Liver (tissue), 3 donors: ENCODE results near the gene ZP4.

Experiments used
- ATF3 ChIP-seq: IDR thresholded peaks from 2 replicates; pipeline ENCODE4 v1.6.1; 2016; ENCODE audit warnings: antibody characterized with exemption
- CTCF ChIP-seq: fragments of 150-350 bp; IDR thresholded peaks from 2 replicates; pipeline ENCODE4 v1.5.1; 2017; ENCODE audit warnings: improper control_type of control experiment, low read depth, low read length; ENCODE audit not compliant: missing input control
- EGR1 ChIP-seq, 2 donors: IDR thresholded peaks; 2 replicates each; pipeline ENCODE4 v1.6.1; 2016 to 2018; ENCODE audit warnings: antibody characterized with exemption in 2 of 2, low read depth in 2 of 2
- FOXA1 ChIP-seq: IDR thresholded peaks from 2 replicates; pipeline ENCODE4 v1.6.1; 2016; ENCODE audit warnings: antibody characterized with exemption
- GABPA ChIP-seq, 2 donors: IDR thresholded peaks in 1 of 2; conservative IDR thresholded peaks in 1 of 2; 2 replicates each; pipeline ENCODE4 v1.6.1; 2016; ENCODE audit warnings: antibody characterized with exemption in 2 of 2, mild to moderate bottlenecking in 1 of 2, moderate library complexity in 1 of 2
- JUND ChIP-seq, 2 donors: IDR thresholded peaks; 2 replicates each; pipeline ENCODE4 v1.6.1; 2016; ENCODE audit warnings: antibody characterized with exemption in 2 of 2
- MAX ChIP-seq: IDR thresholded peaks from 2 replicates; pipeline ENCODE4 v1.6.1; 2016; ENCODE audit warnings: antibody characterized with exemption
- RAD21 ChIP-seq, 2 donors: IDR thresholded peaks; 2 replicates each; pipeline ENCODE4 v1.6.1; 2016; ENCODE audit warnings: antibody characterized with exemption in 2 of 2, mild to moderate bottlenecking in 2 of 2
- REST ChIP-seq: IDR thresholded peaks from 2 replicates; pipeline ENCODE4 v1.6.1; 2016; ENCODE audit warnings: antibody characterized with exemption, mild to moderate bottlenecking
- SP1 ChIP-seq: IDR thresholded peaks from 2 replicates; pipeline ENCODE4 v1.6.1; 2018; ENCODE audit warnings: antibody characterized with exemption, mild to moderate bottlenecking
- TAF1 ChIP-seq: conservative IDR thresholded peaks from 2 replicates; pipeline ENCODE4 v1.6.1; 2016; ENCODE audit warnings: antibody characterized with exemption, mild to moderate bottlenecking
- YY1 ChIP-seq: IDR thresholded peaks from 2 replicates; pipeline ENCODE4 v1.6.1; 2016; ENCODE audit warnings: antibody characterized with exemption, mild to moderate bottlenecking
- ZBTB33 ChIP-seq: IDR thresholded peaks from 2 replicates; pipeline ENCODE4 v1.6.1; 2016; ENCODE audit warnings: antibody characterized with exemption
- donor health status: healthy.
- donor health status: healthy.

GRCh38 chr1:237841485-237841884 lies 49.2 kb downstream of the ZP4 start:
- TF ChIP-seq CTCF (no peak), ZBTB33 (no peak), FOXA1 (no peak), JUND (IDR thresholded peaks at IDR 0.05) (no peak), RAD21 (IDR thresholded peaks at IDR 0.05) (no peak), ATF3 (no peak), GABPA (IDR thresholded peaks at IDR 0.05 in 1 of 2, conservative IDR thresholded peaks at IDR 0.05 in 1 of 2) (no peak), MAX (no peak), REST (no peak), YY1 (no peak), SP1 (no peak), EGR1 (IDR thresholded peaks at IDR 0.05; ENCODE audit: low read depth in 2 of 2) (no peak), TAF1 (no peak)
